Kidney capillary endothelial cell (primary cell): ENCODE measurements around the gene C2CD4C.
"Not testable (repeated sequence)": the region's sequence is repeated elsewhere in the genome, so short reads cannot be mapped to it uniquely, and the experiment has no call there.

Experiments
- DNase-seq: peaks from one replicate; pipeline ENCODE4 v3.0.0-alpha.2; 2018; ENCODE audit warnings: low spot score

The C2CD4C gene

GRCh38 chr19:366205-366783 is 42.7 kb downstream of the C2CD4C start:
- DNase-seq, result no peak

DNA sequence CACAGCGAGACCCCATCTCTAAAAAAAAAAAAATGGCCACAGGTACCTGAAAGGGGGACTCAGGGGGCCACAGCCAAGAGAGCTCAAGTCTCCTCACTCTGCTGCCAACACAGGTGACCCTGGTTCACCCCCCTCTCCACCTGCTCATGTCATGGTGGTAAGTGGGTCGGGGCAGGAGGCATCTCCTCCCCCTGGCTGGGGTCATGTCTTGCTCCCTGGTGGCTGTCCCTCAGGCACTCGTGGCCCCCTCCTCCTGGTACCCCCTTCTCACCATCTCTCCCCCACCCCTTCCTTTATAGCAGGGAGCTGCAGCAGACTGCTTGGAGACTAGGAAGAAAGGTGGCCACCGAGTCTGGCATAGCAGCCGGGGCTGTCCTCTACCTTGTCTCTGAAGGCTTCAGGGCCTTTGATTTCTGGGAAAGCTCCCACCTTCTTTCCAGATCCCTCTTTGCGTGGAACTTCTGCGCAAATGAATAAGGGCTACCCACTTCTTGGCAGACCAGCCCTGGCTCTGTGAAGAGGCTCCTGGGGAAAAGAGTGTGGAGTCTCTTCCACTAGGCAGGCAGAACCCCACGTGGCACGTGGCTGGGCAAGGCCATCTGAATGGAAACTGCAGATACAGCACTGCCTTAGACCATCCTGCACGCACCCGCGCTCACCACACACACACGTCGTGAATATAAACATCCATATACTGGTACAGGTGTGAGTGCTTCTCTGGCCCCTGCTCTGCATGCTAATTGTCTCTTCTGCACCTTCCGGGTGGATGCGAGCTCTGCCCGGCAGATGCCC is 44.3 kb downstream of the C2CD4C start:
- no peak for DNase-seq

GRCh38 chr19:362683-363082 is 46.3 kb downstream of the C2CD4C start:
- no peak for DNase-seq

DNA sequence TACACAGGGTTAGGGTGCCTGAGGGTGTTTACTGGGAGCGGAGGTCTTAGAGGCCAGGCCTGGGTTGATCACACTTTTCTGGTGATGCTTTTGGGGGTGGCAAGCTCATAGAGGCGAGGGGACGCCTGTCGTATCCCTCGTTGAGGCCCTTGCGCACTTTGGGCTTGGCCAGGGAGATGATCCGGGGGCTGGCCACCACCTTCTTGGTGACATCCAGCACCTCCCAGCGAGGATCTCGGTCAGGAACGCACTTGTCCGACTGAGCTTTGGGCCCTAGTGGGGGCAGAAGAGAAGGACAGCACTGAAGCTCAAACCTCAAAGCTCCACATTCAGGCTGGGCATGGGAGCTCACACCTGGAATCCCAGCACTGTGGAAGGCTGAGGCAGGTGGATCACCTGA is 46.8 kb downstream of the C2CD4C start:
- no peak for DNase-seq

DNA sequence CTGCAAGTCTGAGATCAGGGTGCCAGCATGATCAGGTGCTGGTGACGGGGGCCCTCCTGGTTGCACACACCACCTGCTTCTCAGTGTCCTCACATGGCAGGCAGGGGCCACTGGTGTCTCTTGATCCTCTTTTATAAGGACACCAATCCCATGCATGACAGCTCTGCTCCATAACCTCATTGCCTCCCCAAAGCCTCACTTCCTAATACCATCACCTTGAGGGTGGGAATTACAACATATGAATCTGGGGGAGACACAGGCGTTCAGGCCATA is 49.4 kb downstream of the C2CD4C start:
- DNase-seq, result no peak

GRCh38 chr19:355536-355935 is 53.4 kb downstream of the C2CD4C start:
- not testable (repeated sequence) for DNase-seq
